GM19324 (cell line): ENCODE measurements around the gene ELAVL2.

Experiments
- ATAC-seq: cut with Tn5 transposase; IDR thresholded peaks from one replicate; pipeline ENCODE4 v1.9.1; 2021; ENCODE audit warnings: mild to moderate bottlenecking, moderate library complexity; ENCODE audit not compliant: unreplicated experiment, low FRiP score

Gene ELAVL2

GRCh38 chr9:23822261-23823169, 3.5 kb downstream of the ELAVL2 start:
- ATAC-seq = no peak

GRCh38 chr9:23821375-23822181, 4.5 kb downstream of the ELAVL2 start:
- ATAC-seq = no peak

- no peak for ATAC-seq
Observed at GRCh38 chr9:23820451-23821374, 5.3 kb downstream of the ELAVL2 start.

- no peak for ATAC-seq
Observed at GRCh38 chr9:23819403-23819802, 6.6 kb downstream of the ELAVL2 start.

- ATAC-seq = no peak
Observed at GRCh38 chr9:23814243-23814642, 11.8 kb downstream of the ELAVL2 start.

- no peak for ATAC-seq
Observed at GRCh38 chr9:23812673-23813072, 13.4 kb downstream of the ELAVL2 start.

- ATAC-seq = no peak
Observed at GRCh38 chr9:23811633-23812032, 14.4 kb downstream of the ELAVL2 start.

GRCh38 chr9:23803216-23803615, 22.8 kb downstream of the ELAVL2 start:
- no peak for ATAC-seq

GRCh38 chr9:23801523-23801922, 24.5 kb downstream of the ELAVL2 start:
- no peak for ATAC-seq

GRCh38 chr9:23799521-23799920, 26.5 kb downstream of the ELAVL2 start:
- no peak for ATAC-seq

- no peak for ATAC-seq
Observed at GRCh38 chr9:23798325-23798724, 27.7 kb downstream of the ELAVL2 start.

- no peak for ATAC-seq
Observed at GRCh38 chr9:23796209-23796608, 29.8 kb downstream of the ELAVL2 start.

GRCh38 chr9:23790351-23791260, 35.4 kb downstream of the ELAVL2 start:
- no peak for ATAC-seq

GRCh38 chr9:23789529-23790254, 36.3 kb downstream of the ELAVL2 start:
- no peak for ATAC-seq

- ATAC-seq = no peak
Observed at GRCh38 chr9:23784962-23785361, 41.1 kb downstream of the ELAVL2 start.

- ATAC-seq = no peak
Observed at GRCh38 chr9:23783509-23783908, 42.5 kb downstream of the ELAVL2 start.

GRCh38 chr9:23779220-23779619, 46.8 kb downstream of the ELAVL2 start:
- ATAC-seq = no peak

- ATAC-seq = no peak
Observed at GRCh38 chr9:23777328-23777727, 48.7 kb downstream of the ELAVL2 start.

- ATAC-seq = no peak
Observed at GRCh38 chr9:23775549-23775948, 50.5 kb downstream of the ELAVL2 start.
